NCI-H2081 treated with DMSO at 0.1 percent for 48 hours (cell line): ENCODE data around the gene GPRC6A.
"Not testable (repeated sequence)": the region's sequence is repeated elsewhere in the genome, so short reads cannot be mapped to it uniquely, and the experiment has no call there.

Source experiments
- DNase-seq: peaks from one replicate; lab custom pipeline; 2025; lab: John Stamatoyannopoulos, UW

GPRC6A gene

GRCh38 chr6:116828983-116829382, at the start of gene GPRC6A:
Gene GPRC6A, minus strand, starts transcription at chr6:116829083. Its CDS starts 70 bp downstream, at chr6:116829013.
- DNase-seq: no peak

DNA sequence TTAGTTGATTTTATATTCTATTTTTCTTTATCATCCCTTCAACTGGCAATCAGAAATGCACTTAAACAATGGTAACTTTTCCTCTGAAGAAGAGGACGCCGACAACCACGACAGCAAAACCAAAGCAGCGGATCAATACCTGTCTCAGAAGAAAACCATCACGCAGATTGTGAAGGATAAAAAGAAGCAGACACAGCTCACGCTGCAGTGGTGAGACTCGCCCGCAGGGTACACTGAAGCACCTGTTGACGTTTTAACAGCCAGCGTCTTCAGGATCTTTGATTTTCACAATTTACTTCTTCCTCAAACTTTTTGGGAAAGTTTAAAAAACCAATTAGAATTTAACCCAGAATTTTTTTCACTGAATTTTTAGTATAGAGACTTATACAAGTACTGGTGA, 48.9 kb upstream of the GPRC6A start:
- no peak for DNase-seq

GRCh38 chr6:116876635-116877611, 48.0 kb upstream of the GPRC6A start, which contains the start of gene RFX6:
Gene RFX6, plus strand, starts transcription at chr6:116877242. Its CDS starts 34 bp downstream, at chr6:116877276.
- no peak for DNase-seq

DNA sequence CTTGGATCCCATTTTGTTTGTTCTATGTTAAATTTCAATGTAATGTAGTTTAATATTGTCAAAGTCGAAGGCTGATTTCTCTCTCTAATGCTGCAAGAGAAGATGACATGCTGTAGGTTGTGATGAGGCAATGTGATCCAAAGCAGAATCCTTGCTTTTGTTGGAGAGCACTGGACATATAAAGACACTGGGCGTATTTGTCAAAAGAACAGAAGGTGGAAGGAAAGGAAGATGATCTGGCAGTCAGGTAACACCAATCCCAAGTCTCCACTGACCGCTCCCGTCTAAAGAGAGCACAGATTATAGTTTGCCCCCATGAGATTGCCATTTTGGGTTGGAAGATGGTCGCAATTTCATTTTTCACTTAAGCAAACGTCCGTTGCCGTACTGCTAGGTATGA, 47.2 kb upstream of the GPRC6A start:
- DNase-seq: no peak

DNA sequence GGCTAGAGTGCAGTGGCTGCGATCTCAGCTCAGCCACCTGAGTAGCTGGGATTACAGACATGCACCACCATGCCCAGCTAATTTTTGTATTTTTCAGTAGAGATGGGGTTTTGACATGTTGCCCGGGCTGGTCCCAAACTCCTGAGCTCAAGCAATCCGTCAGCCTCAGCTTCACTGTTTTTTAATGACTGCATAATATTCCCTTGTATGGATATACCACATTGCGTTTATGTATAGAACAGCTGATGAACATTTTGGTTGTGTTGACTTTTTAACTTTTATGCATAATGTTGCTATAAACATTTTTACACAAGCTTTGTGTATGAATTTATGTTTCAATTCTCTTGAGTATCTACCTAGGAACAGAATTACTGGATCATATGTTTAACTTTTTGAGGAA, 43.9 kb upstream of the GPRC6A start:
- no peak for DNase-seq

DNA sequence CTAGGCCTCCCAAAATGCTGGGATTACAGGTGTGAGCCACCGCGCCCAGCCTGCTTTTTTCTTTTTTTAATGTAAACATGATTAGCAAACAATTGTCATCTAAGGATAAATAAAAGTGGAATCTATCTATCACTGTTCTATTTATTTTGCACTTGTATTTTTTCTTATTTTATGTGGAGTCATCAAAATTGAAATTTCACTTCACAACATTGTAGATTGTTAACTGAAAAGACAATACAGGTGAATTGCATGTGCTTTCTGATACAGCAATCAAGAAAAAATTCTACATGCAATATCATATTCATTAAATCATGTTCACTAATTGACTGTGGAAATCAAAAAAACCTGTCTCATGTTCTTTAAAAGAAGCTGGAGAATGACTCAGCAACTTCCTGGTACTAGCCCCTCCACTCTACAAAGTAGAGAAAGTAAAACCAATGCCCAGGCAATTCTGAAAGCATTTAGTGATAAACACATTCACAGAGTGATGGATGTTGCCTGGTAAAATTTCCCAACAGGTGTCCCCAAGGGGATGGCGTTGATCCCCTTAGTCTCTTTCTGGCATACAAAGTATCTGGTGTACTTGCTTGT, 37.5 kb upstream of the GPRC6A start:
- no peak for DNase-seq

GRCh38 chr6:116859264-116859663, 30.4 kb upstream of the GPRC6A start:
- DNase-seq: no peak

DNA sequence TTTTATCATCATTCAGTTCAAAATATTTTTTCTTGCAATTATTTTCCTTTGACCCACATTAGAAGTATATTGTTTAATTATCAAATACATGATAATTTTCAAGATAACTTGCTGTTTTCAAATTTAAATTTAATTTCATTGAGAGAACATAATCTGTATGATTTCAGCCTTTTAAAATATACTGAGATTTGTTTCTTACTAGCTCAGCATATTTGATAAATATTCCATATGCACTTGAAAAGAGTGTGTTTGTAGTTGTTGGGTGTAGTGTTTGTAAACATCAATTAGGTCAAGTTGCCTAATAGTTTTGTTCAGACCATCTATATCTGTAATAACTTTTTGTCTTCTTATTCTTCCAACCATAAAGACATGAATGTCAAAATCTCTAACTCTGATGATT, 29.2 kb upstream of the GPRC6A start:
- DNase-seq: no peak

DNA sequence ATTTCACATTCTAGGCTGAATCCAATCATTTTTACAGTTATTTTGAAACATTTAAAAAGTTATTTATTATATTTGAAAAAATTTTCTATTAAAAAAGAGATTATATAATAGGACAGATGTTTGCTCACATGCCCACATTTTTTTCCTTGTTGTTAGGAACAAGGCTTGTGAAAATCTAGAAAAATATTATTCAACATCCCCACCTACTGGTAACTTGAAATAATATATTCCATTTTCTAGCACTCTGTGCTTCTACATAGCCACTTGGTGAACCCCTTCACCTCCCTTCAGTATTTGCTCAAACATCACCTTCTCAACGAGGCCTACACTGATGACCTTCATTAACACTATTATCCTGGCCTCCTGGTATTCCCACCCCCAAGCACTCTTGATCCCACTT, 18.3 kb upstream of the GPRC6A start:
- DNase-seq: no peak

DNA sequence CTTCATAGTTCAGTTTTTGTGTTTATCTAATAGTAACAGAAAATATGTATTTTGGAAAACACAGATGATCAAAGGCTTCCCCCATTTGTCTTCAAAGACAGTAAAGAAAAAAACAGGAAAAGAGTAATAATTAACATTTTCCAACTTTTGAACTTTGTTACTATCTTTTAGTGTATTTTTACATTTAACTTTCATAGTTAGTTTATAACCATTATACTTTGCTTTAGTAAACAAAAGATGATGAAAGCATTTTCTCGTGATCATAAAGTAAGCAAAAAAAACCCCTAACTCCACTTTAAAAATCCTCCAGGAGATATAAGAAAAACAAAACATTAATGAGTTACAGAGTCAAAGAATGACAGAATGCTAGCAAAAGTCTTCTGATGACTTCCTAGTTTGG, 13.6 kb upstream of the GPRC6A start:
- DNase-seq: no peak

- DNase-seq: no peak
Measured at GRCh38 chr6:116840091-116840490, 11.2 kb upstream of the GPRC6A start.

DNA sequence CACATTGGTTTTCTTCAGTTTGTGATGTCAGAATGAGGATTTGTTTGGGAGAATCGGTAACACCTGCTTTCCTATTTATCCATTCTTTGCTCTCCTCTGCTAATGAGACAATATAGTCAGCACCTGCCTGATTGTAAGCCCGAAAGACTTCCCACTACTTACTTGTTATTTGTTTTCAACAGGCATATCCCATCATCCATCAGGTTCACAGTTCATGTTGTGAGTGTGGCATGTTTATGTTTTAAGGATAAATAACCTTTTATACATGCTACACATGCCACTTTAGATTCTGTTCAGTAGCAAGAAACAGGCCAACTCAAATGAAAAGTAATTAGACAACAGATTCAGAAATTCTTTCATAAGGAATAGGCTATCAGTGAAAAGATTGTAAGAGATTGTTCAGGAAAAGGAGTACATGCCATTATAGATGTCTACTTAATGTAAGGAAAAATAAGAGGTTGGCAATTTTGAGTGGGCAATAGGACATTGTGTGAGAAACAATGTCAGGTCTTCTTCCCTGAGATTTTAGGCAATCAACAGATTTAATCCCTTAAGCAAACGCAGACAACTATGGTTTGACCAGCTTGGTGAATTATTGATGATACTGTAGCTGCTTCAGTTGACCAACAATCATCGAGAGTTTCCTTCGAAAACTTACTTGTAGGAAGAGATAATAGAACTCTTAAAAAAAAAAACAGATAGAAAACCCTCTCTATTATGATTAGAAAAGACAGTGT, 7.9 kb upstream of the GPRC6A start:
- DNase-seq: no peak

DNA sequence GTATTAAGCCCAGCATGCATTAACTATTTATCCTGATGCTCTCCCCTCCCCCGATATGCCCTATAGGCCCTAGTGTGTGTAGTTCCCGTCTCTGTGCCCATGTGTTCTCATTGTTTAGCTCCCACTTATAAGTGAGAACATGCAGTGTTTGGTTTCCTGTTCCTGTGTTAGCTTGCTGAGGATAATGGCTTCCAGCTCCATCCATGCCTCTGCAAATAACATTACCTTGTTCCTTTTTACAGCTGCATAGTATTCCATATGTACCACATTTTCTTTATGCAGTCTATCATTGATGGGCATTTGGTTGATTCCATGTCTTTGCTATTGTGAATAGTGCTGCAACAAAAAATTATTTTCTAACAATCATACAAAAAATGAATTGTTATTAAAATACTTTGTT, 5.6 kb upstream of the GPRC6A start:
- not testable (repeated sequence) for DNase-seq

DNA sequence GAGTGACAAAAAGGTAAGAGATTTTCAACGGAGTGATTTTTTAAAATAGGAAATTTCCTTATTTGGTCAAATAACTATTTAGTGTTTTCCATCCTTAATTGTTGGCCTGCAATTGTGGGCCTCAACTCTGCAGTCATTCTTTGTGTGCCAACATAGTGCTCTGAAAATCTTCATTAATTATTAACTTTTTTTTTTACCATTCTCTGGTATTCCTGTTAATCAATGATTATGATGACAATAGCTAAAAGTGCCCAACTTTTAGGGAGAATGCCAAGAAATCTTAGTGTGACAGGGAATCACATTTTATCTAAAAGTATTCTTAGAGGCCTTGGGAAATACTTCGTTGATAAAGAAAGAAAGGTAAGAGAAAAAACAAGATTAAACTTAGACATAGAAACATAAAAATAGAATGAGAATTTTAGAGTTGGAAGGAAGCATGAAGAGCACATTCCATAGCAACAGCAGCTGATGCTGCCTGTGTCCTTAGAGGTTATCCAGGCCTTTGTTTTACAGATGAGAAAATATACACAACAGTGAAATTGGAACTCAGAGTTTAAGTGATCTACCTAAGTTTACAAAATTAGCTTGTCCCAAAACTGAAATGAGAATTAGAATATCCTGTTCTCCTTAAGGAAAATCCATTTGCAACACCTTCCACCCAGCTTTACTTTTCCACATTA, 1.2 kb downstream of the GPRC6A start:
- no peak for DNase-seq

- not testable (repeated sequence) for DNase-seq
Measured at GRCh38 chr6:116816336-116816735, 12.5 kb downstream of the GPRC6A start.

GRCh38 chr6:116812051-116812650, 16.7 kb downstream of the GPRC6A start:
- no peak for DNase-seq

- DNase-seq: no peak
Measured at GRCh38 chr6:116801971-116802370, 26.9 kb downstream of the GPRC6A start.

- no peak for DNase-seq
Measured at GRCh38 chr6:116799945-116800344, 28.9 kb downstream of the GPRC6A start.

DNA sequence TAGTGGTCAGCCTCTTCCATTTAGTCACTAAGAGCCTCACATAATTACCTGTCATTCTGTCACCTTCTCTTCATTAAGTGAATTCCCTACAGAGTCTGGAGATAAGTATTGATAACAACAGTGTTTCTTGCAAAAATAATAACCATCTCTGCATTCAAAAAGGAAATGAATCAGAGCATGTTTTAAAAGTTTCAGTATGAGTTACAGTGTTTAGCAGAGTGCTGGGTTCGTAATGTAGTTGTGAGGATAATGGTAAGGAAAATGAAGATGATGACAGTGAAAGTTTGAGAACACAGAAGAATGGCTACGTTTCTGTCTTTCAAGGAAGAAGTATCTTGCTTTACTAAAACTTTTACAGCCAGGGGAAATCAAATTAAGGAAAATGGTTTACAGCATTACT, 31.3 kb downstream of the GPRC6A start:
- no peak for DNase-seq

GRCh38 chr6:116793224-116793623, 35.7 kb downstream of the GPRC6A start:
- no peak for DNase-seq

DNA sequence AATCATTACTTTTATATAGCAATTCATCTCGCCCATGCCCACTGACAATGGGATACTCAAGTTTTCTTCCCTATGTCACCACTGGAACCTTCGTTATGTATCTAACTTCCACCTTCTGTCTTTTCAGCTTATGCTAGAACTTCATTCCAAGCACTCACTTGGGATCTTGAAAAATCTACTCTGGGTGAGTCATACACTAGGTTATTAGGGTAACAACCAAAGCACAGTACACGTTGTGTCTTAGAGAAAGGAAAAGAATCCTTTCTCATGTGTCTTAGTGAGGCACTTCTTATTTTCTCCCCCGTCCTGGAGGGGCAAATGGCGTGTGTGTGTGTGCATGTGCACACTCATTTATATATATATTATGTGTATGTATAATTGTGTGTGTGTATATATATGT, 45.0 kb downstream of the GPRC6A start:
- DNase-seq: no peak
